Measurements from ENCODE around the gene ELAVL4.

The ELAVL4 gene

DNA sequence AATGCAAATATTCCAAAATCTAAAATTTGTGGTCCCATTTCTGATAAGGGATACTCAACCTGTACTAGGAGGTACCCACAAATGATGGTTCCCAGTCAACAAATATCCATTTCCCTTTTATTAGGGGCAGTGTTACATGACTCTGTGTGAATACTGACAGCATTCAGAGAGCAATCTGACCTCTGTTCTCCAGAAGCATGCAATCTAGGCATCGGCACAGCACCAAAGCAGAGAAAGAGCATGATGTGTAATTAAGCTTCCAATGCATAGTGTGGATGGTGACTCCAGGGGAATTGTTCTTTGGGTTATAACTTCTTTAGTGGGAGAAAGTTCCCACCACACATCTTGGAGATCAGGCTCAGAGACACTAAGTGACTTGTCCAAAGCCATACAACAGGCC lies 71.6 kb downstream of the ELAVL4 start:
- DNase-seq (ENCODE audit: low spot score): no peak

DNA sequence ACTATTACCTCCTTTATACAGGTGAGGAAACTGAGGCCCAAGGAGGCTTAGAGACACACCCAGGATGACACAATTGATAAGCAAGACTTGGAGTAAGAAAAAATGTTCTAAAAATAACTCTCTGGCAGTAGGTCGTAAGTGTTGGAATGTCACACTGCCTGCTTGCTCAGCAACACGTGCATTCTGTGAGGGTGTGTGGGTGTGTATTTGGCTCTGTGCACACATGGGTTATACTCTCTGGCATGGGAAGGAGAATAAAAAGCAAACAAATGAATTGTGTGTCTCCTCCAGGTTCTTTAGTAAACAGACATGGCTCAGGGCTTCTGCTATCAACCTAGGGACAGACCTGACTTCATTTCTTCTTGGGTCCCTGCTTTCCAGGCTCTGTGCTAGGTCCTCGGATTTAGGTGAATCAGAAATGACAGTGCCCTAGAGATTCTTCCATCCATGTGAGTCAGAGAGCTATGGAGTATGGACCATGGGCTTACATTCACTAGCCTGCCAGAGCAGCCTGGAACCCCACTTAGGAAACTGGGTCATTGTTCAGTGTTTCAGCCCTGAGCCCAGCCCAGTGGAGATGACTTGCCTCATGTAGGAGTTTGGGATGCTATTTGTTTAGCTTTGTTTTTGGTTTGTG lies 72.4 kb downstream of the ELAVL4 start:
- DNase-seq (ENCODE audit: low spot score): no peak

DNA sequence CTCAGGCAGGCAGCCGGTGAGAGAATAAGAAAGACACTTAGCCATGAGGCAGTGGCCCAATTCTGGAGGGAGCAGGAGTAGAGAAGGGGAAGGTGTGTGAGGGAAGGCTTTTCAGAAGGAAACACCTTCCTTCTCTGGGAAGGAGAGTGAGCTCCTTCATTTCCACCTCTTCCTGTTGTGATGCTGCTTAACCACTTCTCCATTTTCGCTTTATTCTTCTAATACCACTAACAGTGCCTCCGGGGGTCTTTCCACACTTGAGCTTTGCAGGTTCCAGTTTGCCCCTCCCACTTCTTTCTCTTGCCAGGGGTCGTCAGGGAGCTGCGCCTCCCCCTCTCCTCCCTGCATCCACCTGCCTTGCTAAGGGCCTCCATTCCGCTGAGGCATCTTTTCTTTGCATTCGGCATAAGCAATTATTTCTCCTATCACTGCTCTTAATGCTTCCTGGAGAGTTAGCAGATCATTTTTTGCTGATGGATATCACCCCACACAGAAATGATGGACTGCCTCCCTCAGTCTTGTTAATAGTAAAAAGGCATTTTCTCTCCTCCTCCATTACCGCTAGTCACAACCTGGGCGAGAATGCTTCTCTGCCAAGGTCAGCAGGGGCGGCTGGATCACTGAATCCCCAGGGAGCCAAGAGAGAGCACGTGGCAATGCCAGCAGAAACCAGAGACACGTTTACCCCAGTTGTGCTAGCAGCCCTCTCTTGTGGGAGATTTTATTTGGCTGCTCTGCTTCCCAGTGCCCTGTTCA lies 74.8 kb downstream of the ELAVL4 start:
- DNase-seq (ENCODE audit: low spot score): no peak

DNA sequence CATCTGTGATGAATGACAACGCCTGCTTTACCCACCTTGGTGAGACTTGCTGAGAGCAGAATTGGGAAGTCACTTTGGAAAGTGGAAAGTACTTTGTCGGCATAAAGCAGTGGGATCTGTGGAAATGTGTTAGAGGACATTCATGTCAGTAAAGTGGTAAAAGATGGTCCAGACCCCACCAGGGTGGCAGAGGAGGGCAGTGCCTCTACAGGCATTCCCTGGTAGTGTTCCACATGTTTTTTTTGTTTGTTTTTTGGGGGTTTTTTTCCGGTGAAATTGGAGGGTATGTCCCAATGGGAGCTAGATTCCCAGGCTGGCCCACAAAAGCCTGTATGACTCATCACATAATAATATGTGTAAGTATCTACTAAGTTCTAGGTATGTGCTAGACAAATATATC lies 80.6 kb downstream of the ELAVL4 start:
- no peak for DNase-seq (ENCODE audit: low spot score)

DNA sequence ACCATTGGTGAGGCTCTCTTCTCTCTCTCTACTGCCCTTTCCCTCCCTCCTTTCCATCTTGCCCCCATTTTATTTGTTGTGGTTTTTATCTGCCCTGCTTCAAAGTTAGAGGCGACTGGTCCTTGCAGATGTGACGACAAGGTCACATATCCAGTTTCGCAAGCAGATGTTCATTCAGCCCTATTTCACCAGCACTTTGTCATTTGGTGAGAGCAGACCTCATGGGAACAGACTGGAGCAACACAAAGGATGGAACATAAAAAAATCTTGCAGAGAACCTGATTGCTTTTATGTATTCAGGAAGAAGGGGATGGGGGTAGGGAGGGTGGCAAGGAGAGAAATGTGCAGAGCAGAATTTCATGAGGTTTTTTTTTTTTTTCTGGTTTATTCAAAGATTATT lies 84.3 kb downstream of the ELAVL4 start:
- DNase-seq (ENCODE audit: low spot score): no peak

DNA sequence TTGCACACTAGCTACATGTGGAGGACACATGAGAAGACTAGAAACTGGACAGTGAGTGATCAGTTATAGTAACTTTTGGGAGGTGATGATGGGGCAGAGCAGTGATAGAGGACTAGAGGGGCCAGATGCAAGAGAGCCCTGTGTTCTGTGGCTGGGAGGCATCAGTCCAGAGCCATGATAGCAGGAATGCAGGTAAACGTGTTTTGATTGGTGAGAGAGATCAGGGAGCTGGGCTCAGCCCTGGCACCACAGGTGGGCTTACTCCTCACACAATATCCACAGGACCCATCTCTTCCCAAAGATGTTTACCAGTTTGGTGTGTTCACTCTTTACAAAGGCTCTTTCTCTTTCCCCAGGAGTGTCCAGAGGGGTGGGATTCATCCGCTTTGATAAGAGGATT lies 86.5 kb downstream of the ELAVL4 start:
- no peak for DNase-seq (ENCODE audit: low spot score)

DNA sequence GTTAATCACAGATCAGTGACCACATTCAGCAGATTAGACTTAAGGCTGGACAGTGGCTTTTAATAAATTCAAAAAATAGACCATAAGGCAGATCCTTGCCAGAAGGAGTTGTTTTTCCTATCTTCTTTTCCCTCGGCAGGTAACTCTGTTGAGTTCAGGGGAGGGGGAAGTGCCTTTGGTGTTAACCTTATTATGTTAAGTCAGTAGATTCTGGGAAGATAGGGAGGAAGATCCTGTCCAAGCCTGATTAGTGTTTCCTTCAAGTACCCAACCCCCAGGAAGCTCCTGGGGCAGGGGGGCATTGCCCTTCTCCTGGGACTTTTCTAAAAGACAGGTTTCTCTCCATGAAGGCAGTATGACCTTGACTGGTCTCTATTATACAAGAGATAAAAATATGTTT lies 87.4 kb downstream of the ELAVL4 start:
- DNase-seq (ENCODE audit: low spot score): no peak

DNA sequence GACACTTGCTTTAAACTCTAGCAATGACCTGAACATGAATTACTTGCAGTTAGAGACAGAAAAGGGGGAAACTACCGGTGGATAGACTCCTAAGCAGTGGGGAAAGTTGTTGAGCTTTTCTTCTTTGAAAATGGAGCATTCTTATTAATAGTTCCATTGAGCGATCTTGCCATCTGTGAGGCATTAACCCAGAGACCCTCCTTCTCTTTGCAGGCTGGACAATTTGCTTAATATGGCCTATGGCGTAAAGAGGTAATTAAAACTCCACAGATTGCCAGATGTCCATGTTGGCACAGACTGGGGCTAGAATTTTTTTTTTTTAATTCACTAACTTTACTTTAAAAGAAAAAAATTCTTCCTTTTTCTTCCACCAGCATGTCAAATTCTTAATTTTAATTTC lies 88.5 kb downstream of the ELAVL4 start:
- no peak for DNase-seq (ENCODE audit: low spot score)

DNA sequence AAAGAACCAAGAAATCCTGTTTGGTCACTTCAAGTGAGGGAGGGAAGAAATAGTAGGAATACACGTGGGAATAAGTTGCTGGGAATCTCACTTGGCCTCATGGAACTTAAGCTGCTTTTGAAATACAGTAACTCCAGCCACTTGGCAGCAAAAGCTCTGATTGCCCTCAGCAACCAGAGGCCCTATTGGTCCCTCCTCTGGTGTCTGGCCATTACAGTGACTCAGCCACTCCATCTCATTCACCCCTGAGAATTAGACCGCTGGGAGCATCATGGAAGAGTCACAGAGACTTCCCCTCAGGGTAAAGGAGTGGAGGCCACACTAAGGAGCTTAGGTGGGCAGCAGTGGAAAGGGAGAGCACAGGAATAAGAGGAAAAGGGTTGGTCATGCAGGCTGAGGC lies 99.6 kb downstream of the ELAVL4 start:
- no peak for DNase-seq (ENCODE audit: low spot score)

DNA sequence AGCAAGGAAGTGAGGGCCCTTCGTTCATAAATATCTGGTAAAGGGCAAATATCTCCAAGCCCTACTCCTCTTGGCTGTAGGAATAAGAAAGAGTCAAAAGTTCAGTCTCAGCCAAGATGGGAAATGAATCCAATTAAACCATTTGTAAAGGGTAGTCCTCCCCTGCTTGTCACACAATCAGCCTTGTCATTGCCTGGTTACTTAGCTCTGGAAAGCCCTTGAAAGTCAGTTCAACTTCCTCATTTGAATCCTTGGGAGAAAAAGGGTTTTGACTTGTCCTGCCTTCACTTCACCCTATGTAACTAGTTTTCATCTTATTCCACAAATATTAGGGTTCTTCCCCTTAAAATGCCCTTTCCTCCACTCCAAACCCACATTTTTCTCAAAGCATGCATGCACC lies 100.0 kb downstream of the ELAVL4 start:
- no peak for DNase-seq (ENCODE audit: low spot score)

DNA sequence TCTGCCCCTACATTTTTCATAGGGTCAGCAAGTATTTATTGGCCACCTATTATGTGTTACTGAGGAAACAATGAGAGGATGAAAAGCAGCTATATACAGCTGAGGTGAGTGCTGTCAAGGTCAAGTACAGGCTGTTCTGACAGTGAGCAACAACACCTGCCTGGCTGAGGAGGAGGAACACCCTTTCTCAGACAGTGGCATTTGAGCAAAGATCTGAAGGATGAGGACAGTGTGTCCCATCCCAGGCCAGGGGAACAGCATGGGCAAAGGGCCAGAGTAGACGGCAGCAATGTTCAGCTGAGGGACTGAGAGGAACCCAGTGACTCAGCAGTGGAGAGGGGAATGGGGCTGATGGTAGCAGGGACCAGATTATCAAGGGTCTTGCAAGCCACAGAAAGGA lies 101.0 kb downstream of the ELAVL4 start:
- DNase-seq (ENCODE audit: low spot score): no peak

DNA sequence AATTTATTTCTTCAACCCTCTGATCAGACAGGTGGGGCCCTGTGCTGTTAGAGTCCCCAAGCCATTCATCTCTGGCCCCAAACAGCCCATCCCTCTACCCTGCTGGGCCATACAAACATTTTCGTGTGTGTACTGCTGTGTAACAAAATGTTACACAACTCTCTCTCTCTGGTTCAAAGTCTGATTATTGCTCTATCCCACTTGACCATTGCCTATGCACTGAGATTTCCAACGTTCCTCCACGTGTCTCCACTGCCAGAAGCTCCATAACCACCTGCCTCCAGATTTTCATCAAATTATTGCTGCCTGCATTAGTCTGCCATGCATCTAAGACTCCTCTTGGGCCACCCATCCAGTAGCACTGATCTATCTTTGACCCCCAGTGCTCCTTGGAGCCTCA lies 104.8 kb downstream of the ELAVL4 start:
- DNase-seq (ENCODE audit: low spot score): no peak

DNA sequence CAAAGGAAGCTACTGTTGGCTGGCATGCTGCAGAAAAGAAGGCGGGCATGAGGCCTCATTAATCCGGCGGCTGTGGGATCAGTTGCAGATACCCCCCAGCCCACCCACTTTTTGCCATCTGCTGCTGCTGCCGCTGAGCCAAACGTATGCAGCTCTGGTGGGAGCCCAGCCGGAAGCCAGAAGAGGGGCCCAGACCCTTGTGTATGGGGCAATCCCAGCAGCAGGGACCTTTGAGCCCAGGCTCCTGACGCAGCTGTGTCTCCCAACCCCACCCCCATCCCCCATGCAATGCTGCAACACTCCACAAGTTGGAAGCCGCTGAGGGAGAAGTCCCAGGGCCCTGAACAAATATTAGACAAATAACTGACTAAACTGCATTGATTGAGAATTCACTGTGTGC lies 106.0 kb downstream of the ELAVL4 start:
- no peak for DNase-seq (ENCODE audit: low spot score)

DNA sequence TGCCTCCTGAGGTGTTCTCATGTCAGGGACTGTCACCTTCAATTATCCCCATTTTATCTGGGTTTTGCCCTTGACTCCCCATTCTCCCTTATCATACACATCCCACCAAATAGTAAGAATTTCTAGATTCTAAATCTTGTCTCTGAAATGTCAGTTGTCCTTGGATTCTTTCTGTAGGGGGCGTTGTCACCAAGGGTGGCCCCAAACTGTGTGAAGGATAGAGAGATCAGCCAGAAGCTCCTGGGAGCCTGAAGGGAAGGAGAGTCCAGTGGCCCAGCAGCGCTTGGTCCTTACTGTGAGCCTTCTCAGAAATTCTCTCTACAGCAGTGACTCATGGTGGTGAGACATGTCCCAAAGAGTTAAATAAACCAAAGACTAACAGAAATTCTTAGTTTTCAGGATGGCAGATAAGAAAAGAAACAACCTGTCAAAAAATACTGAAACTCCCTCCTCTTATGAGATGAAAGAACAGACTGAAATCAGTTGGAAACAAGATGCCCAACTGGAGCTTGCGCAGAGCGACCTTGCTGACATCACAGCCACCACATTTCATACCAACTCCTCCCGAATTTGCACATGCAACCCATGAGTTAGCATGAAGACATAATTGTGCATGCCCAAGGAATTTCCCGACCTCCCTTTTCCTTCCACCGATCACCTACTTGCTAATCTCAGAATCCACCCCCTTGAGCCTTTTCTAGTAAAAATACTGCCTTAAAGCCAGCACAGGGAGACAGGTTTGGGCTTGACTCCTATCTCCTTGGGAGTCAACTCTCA lies 109.8 kb downstream of the ELAVL4 start:
- no peak for DNase-seq (ENCODE audit: low spot score)

DNA sequence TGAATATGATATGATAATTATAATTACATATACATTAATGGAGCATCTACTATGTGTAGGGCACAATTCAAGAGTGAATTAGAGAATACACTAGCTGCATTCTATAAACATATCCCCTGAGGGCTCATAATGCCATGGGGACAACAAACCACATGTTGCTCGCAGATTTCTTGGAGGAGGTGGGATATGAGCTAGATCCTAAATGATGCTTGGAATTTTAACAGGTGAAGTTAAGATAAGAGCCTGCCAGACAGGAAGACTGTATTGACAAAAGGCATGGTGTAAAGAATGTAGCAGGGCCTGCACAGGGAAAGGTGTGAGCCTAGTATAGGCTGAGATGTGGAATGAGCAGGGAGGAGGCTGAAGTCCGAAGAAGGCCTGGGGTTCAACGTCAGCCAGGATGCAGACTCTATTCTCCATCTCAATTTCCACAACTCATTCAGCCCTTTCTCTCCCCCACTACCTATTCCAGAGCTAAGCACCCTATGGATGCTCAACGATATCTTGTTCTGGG lies 120.2 kb downstream of the ELAVL4 start:
- no peak for DNase-seq (ENCODE audit: low spot score)

DNA sequence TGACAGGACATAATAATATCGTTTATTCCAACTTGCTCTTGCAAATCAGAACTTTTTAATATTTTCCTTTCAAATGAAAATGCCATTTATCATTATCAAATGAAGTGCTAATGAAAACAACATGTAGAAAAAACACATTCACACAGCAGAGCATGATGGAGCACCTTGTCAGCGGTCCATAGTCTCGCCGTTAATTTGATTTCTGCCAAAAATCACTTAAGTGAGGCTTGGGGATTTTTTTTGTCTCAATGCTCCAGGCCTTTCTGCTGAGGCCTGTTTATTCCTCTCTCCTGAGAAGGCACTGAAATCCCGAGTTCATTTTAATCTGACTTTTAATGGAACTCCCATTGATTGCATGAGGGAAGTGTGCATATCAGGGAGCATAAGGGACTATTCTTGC lies 122.5 kb downstream of the ELAVL4 start:
- DNase-seq (ENCODE audit: low spot score): no peak

DNA sequence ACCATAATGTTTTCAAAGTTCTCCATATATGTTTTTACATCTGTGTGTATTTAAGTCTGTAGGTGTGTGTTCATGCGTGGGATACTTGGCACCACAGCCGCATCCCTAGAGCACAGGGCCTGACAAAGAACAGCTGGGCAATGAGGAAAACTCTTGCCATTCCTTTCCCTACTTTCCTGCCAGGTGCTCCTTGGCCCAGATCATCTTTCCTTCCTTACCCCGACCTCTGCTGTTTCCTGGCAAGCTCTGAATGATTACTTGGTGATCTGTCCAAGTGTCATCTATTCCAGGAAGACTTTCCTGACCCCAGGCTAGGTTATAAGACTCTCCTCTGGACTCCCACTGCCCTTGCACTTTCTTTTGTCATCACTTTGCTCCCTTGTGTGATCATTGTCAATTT lies 123.6 kb downstream of the ELAVL4 start:
- DNase-seq (ENCODE audit: low spot score): no peak

DNA sequence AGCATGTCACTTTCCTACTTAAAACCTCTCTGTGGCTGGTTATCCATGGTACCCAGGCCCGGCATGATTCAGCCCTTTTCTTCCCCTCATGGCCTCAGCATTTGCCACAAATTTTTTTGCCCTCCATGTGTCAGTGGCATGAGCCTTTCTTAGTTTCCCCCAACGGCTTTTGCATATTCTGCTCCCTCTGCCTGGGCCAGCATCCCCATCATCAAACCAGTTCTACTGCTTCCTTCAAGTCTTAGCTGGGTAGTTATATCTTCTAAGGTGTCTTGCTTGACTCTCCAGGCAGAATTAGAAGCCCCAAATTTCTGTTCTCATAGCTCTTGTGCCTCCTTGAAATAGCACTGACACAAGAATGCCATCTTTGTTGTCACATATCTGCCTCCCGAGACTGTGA lies 127.9 kb downstream of the ELAVL4 start:
- DNase-seq (ENCODE audit: low spot score): no peak

DNA sequence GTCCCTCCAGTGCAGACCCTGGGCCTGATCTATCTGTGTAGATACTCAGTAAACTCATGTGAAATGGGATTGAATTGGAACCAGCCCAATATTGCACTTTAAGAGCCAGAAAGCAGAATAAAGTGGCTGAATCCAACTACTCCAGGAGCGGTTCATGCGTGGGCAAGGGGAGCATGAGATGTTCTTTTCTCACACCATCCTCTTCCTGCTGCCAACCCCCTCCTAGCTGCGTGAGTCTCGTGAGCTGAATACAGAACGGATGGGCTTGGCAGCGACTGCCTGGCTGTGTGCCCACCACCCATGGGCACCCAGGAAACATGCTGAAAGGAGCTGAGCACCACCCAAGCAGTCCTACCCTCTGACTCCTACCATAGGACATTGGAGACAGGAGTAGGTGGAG lies 128.3 kb downstream of the ELAVL4 start:
- DNase-seq (ENCODE audit: low spot score): no peak

DNA sequence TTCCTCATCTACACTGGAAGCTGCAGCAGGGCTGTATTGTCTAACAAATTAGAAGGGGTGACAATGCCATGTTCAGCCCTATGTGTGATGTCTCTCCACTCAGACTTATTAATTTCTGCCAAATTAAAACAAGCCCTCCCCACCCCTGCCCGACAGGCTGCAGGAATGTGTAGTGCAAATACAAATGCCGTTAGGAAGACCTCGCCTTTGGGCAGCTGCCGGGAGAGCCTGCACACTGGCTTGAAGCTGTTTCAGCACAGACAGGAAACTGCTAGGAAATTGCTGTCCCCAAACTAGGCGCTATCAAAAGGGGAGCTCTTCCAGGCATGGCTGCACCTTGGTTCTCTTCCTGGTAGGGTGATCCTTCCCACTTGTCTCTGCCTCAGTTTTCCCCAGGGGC lies 135.2 kb downstream of the ELAVL4 start:
- DNase-seq (ENCODE audit: low spot score): no peak

DNA sequence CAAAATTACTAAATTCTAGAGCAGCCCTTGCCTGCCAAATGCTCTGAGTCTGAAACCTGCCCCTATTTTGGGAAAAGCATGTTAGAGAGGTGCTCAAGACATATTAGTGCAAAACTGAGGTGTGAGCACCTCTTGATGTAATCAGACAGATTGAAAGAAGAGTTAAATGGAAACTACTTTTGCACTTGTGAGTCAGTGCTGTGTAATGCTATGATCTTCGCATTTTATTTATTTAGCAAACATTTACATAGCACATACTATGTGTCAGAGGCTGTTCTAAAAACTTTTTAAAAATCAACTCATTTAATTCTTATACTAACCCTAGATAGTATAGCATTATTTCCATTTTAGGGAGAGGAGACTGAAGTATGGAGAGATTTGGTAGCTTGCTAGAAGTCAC lies 138.1 kb downstream of the ELAVL4 start:
- no peak for DNase-seq (ENCODE audit: low spot score)

DNA sequence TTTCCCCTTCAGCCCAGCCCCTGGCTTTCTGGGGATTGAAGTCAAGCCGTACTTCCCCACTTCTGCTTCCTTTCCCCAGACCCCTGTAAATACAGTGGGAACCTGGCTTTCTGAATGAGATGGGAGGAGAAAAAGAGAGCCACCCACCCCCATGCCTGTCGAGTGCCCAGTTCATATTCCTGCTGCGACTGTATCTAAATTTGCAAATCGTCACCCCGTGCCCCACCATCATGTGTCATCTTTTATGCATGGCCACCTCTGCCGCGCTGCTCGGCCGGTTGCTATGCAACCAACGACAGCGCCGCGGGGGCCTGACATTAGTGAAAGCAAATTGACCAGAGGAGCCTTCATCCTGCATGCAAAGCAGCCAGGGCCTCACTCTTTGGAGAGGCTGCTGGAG lies 143.0 kb downstream of the ELAVL4 start:
- no peak for DNase-seq (ENCODE audit: low spot score)

DNA sequence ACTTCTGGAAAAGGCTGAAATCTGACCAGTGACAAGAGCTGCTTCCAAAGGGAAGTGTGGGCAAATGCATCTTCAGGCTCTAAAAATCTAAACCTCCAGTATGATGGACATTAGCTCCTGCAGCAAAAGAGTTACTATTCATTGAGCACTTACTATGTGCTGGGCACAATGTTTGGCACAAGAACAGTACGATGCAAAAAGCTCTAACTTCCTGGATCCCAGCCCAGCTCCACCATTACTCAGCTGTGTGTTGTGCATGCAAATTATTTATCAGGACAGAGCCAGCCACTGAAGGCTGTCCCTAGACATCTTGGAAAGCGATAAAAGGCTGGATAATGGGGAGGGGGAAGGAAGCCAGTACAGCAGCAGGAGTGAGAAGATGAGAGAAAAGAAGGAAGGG lies 143.5 kb downstream of the ELAVL4 start:
- DNase-seq (ENCODE audit: low spot score): no peak
